Upper lobe of left lung (tissue), 4 donors: Measurements from ENCODE around the gene AGTPBP1.

Experiments used
- EP300 ChIP-seq, 4 donors: sonication (generic); formaldehyde crosslinking; IDR thresholded peaks; one replicate each; pipeline ENCODE4 v1.5.1; 2017; ENCODE audit warnings: antibody characterized with exemption in 4 of 4, control low read depth in 2 of 4
- POLR2A ChIP-seq, 4 donors: fragments of 450-650 bp; IDR thresholded peaks; one replicate each; pipeline ENCODE4 v1.5.1; 2016 to 2017; ENCODE audit warnings: antibody characterized with exemption in 4 of 4, mild to moderate bottlenecking in 2 of 4
- POLR2AphosphoS5 ChIP-seq, 2 donors: sonication (generic); formaldehyde crosslinking; IDR thresholded peaks; one replicate each; pipeline ENCODE4 v1.5.1; 2017; ENCODE audit warnings: antibody characterized with exemption in 2 of 2
- TF ChIP-seq, protein P1 (sequence below), 6 experiments: fragments of 450-650 bp in 4 of 6; fragments of 200-600 bp in 2 of 6; sonication (generic) in 2 of 6; IDR thresholded peaks; one replicate each; pipeline ENCODE4 v1.5.1; 2016 to 2019; ENCODE audit warnings: antibody characterized with exemption in 6 of 6

DNA sequence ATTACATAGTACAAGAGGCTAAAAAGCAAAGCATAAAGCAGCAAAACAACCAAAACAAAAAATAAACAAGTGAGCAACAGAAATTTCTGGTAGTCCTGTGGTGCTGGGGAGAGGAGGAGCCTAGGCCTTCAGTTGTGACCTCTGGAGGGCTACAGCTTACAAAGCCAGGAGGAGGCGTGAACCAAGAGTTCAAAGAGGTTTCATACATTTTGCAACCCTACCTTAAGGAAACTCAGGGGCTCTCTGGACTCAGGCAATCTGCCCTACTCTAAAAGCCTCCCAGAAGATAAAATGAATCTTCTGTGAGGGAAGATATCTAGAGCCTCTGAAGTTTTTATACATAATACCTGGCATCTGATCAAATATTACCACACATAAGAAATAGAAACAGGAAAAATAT lies 187.4 kb downstream of the AGTPBP1 start:
- TF ChIP-seq EP300 (IDR thresholded peaks at IDR 0.05) = no peak
- no peak for TF ChIP-seq POLR2A (IDR thresholded peaks at IDR 0.05)
- TF ChIP-seq, protein P1, sequence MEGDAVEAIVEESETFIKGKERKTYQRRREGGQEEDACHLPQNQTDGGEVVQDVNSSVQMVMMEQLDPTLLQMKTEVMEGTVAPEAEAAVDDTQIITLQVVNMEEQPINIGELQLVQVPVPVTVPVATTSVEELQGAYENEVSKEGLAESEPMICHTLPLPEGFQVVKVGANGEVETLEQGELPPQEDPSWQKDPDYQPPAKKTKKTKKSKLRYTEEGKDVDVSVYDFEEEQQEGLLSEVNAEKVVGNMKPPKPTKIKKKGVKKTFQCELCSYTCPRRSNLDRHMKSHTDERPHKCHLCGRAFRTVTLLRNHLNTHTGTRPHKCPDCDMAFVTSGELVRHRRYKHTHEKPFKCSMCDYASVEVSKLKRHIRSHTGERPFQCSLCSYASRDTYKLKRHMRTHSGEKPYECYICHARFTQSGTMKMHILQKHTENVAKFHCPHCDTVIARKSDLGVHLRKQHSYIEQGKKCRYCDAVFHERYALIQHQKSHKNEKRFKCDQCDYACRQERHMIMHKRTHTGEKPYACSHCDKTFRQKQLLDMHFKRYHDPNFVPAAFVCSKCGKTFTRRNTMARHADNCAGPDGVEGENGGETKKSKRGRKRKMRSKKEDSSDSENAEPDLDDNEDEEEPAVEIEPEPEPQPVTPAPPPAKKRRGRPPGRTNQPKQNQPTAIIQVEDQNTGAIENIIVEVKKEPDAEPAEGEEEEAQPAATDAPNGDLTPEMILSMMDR (IDR thresholded peaks at IDR 0.05) = no peak
- TF ChIP-seq POLR2AphosphoS5 (IDR thresholded peaks at IDR 0.05) = no peak
